Measurements from ENCODE around the gene CHIT1. TPM values are rescaled to one million over a fixed set of nuclear protein-coding genes. Genes with fewer than 3 reads are reported as not detected.

CHIT1 gene
- total and polyA plus RNA-seq, 2 of the 13 experiments (the other 11 are each of a cell fraction or from before 2014, with no cell fraction given) = not detected

DNA sequence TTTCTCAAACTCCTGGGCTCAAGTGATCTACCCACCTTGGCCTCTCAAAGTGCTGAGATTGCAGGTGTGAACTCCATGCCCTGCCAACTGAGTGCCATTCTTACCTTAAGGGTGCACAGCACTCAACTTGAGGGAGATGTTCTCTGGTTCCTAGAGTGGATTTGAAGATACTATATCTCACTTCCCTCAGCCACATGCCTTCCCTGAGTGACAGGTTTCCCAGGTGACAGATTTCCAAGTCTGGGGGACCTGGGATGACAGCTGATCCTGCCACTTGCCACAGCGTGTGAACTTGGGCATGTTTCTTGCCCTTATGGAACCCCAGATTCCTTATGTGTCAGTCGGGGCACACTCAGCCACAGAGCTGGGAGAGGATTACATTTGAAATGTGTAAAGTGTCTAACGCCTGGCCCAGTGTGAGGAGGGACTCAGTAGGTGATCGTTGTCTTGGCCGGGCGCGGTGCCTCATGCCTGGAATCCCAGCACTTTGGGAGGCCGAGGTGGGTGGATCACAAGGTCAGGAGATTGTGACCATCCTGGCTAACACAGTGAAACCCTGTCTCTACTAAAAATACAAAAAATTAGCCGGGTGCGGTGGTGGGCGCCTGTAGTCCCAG, 46.3 kb upstream of the CHIT1 start:
- DNase-seq (ENCODE audit: low spot score) = no peak
- Histone ChIP-seq H3K4me3 (replicated peaks in 1 of 3; ENCODE audit: insufficient read depth in 1 of 3, low read depth in 2 of 3, low read length in 3 of 3) (no peak overlapping the region), H3K9ac (ENCODE audit: insufficient read depth, low read depth, low read length) (no peak overlapping the region), H3K27ac (ENCODE audit: extremely low read length, insufficient read depth, low read length) (no peak overlapping the region), H4K20me1 (ENCODE audit: insufficient read depth, low read length) (no peaks in the 10 kb centered on the region), H3K9me3 (ENCODE audit: low read length) (no peaks in the 10 kb centered on the region), H3K4me1 (ENCODE audit: insufficient read depth, low read length) (peaks cover 17% of the 10 kb centered on the region; the same call in 1 of the 2 replicates), H3K27me3 (ENCODE audit: control insufficient read depth in 1 of 2, insufficient read depth in 2 of 2, low read length in 2 of 2) (peaks cover 1 to 39% of the 10 kb centered on the region in 2 experiments; a peak in 3 of 5 replicates), H3K36me3 (replicated peaks in 1 of 2; ENCODE audit: control insufficient read depth in 1 of 2, insufficient read depth in 2 of 2, low read length in 2 of 2) (no peaks in the 10 kb centered on the region), H3K4me2 (ENCODE audit: low read depth, low read length) (no peak overlapping the region), H3K79me2 (ENCODE audit: insufficient read depth, low read length) (no peaks in the 10 kb centered on the region), H2AFZ (ENCODE audit: low read length) (no peak overlapping the region)
- ATAC-seq = no peak
- in situ Hi-C loops (cut with HindIII; ENCODE audit: extremely low pct_ligation_motif_present, low pct_unique_long_range_greater_than_20kb) (loop anchor here (10.0 kb wide), 1 partner anchor 209 kb away; no protein-coding TSS in a partner anchor), intact Hi-C loops (cut with micrococcal nuclease; ENCODE audit: unreplicated experiment) (no loop called here)
- FAIRE-seq = no peak
- ChIA-PET CTCF (ENCODE audit: low intra/inter-chr PET ratio, low total read pairs) (no interaction called here), POLR2A (no interaction called here)
- TF ChIP-seq, protein P1, sequence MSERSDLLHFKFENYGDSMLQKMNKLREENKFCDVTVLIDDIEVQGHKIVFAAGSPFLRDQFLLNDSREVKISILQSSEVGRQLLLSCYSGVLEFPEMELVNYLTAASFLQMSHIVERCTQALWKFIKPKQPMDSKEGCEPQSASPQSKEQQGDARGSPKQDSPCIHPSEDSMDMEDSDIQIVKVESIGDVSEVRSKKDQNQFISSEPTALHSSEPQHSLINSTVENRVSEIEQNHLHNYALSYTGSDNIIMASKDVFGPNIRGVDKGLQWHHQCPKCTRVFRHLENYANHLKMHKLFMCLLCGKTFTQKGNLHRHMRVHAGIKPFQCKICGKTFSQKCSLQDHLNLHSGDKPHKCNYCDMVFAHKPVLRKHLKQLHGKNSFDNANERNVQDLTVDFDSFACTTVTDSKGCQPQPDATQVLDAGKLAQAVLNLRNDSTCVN (CRISPR knock-in tag; IDR thresholded peaks at IDR 0.05; ENCODE audit: borderline replicate concordance) = no peak
- no peak for TF ChIP-seq HNF4G (IDR thresholded peaks at IDR 0.05; ENCODE audit: borderline replicate concordance, low read depth, low read length)
- TF ChIP-seq HNF4G (CRISPR knock-in tag; IDR thresholded peaks at IDR 0.05; ENCODE audit: borderline replicate concordance, low read depth) = no peak
- TF ChIP-seq, protein P2, sequence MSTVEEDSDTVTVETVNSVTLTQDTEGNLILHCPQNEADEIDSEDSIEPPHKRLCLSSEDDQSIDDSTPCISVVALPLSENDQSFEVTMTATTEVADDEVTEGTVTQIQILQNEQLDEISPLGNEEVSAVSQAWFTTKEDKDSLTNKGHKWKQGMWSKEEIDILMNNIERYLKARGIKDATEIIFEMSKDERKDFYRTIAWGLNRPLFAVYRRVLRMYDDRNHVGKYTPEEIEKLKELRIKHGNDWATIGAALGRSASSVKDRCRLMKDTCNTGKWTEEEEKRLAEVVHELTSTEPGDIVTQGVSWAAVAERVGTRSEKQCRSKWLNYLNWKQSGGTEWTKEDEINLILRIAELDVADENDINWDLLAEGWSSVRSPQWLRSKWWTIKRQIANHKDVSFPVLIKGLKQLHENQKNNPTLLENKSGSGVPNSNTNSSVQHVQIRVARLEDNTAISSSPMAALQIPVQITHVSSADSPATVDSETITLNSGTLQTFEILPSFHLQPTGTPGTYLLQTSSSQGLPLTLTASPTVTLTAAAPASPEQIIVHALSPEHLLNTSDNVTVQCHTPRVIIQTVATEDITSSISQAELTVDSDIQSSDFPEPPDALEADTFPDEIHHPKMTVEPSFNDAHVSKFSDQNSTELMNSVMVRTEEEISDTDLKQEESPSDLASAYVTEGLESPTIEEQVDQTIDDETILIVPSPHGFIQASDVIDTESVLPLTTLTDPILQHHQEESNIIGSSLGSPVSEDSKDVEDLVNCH (CRISPR knock-in tag; IDR thresholded peaks at IDR 0.05) = no peak
- no peak for TF ChIP-seq ISL2 (CRISPR knock-in tag; IDR thresholded peaks at IDR 0.05)
- no peak for TF ChIP-seq ZNF251 (CRISPR knock-in tag; IDR thresholded peaks at IDR 0.05)
- TF ChIP-seq GABPB1 (CRISPR knock-in tag; IDR thresholded peaks at IDR 0.05) = no peak
- no peak for TF ChIP-seq ARID2 (CRISPR knock-in tag; IDR thresholded peaks at IDR 0.05; ENCODE audit: borderline replicate concordance)
- TF ChIP-seq YEATS4 (CRISPR knock-in tag; IDR thresholded peaks at IDR 0.05; ENCODE audit: borderline replicate concordance) = no peak
- TF ChIP-seq CBX2 (IDR thresholded peaks at IDR 0.05; ENCODE audit: low read depth, low read length) = no peak
- TF ChIP-seq CBX2 (CRISPR knock-in tag; IDR thresholded peaks at IDR 0.05; ENCODE audit: low read depth) = no peak
- WGBS (ENCODE audit: low lambda C conversion rate) = 51% methylated on average over 10 of the region's 11 CpGs
- BruUV-seq (replicated peaks) = no TSS peak

All from HepG2 (cell line).